PC-9 (cell line): ENCODE measurements around the gene GZMA.

Experiments used
- EZH2 ChIP-seq: fragments of 200-600 bp; sonication (generic); IDR thresholded peaks from 2 replicates; pipeline ENCODE4 v1.8.0; 2017; ENCODE audit warnings: antibody characterized with exemption, low read depth
- TF ChIP-seq, protein P1 (sequence below): fragments of 200-600 bp; sonication (generic); conservative IDR thresholded peaks from 2 replicates; pipeline ENCODE4 v1.6.1; 2017; ENCODE audit warnings: mixed run types, antibody characterized with exemption, mild to moderate bottlenecking, moderate library complexity

DNA sequence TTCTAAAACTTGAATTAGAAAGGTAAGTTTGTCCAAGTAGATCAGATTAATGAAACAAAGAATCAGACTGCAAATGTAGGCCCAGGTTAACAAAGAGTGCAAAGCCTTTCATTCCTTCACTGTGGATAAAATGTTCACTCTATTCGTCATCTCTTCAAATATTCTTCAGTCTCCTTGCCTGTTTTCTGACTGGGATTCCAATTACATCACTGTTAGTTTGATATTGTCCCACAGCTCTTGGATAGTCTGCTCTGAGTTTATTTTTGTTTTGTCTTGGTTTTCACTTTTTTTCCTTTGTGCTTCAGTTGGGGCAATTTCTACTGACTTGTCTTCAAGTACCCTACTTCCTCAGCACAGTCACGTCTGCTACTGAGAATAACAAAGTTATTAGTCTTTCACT is 38.5 kb upstream of the GZMA start:
- TF ChIP-seq, protein P1, sequence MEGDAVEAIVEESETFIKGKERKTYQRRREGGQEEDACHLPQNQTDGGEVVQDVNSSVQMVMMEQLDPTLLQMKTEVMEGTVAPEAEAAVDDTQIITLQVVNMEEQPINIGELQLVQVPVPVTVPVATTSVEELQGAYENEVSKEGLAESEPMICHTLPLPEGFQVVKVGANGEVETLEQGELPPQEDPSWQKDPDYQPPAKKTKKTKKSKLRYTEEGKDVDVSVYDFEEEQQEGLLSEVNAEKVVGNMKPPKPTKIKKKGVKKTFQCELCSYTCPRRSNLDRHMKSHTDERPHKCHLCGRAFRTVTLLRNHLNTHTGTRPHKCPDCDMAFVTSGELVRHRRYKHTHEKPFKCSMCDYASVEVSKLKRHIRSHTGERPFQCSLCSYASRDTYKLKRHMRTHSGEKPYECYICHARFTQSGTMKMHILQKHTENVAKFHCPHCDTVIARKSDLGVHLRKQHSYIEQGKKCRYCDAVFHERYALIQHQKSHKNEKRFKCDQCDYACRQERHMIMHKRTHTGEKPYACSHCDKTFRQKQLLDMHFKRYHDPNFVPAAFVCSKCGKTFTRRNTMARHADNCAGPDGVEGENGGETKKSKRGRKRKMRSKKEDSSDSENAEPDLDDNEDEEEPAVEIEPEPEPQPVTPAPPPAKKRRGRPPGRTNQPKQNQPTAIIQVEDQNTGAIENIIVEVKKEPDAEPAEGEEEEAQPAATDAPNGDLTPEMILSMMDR: no peak
- no peak for TF ChIP-seq EZH2
